A549 (cell line): ENCODE results near the gene DUS4L. TPM values are rescaled to one million over a fixed set of nuclear protein-coding genes. Genes with fewer than 3 reads are reported as not detected.

Experiments
- ATAC-seq, 2 experiments: fragments of 200-7000 bp in 1 of 2; fragments of >200 bp in 1 of 2; cut with Nextera tagmentation in 1 of 2; cut with Tn5 transposase in 1 of 2; 3 replicates each; pipeline versions ENCODE4 v1.8.0 to v1.9.1; 2018 to 2020; ENCODE audit warnings: mild to moderate bottlenecking in 1 of 2, moderate library complexity in 1 of 2
- CTCF ChIA-PET: fragments of 300-600 bp; sonication (Branson Sonifier 250); formaldehyde crosslinking; extraction: SDS; loops from one replicate; lab custom pipeline; 2021; ENCODE audit warnings: antibody characterized with exemption, inconsistent platforms; lab: Yijun Ruan, JAX
- POLR2A ChIA-PET: fragments of 350-600 bp; formaldehyde crosslinking; extraction: SDS; loops from one replicate; lab custom pipeline; 2021; ENCODE audit warnings: antibody characterized with exemption, inconsistent platforms; lab: Yijun Ruan, JAX
- DNase-seq, 2 experiments: peaks; one replicate each; pipeline versions ENCODE4 v3.0.0 to v3.0.0-alpha.2; 2011 to 2016; ENCODE audit warnings: low read depth in 1 of 2, low spot score in 1 of 2
- FAIRE-seq: peaks from 2 replicates; lab custom pipeline; 2011; peaks lifted over from hg19 to GRCh38; lab: Jason Lieb, UNC
- H3K27ac ChIP-seq, 2 experiments: fragments of >200 bp; sonication (Bioruptor Twin); formaldehyde crosslinking; 3 replicates each; pipeline ENCODE4 v1.5.1; 2016 to 2017
- H3K4me1 ChIP-seq: fragments of >200 bp; sonication (Bioruptor Twin); formaldehyde crosslinking; 3 replicates; pipeline ENCODE4 v1.6.1; 2016
- H3K4me2 ChIP-seq: fragments of >200 bp; sonication (Bioruptor Twin); formaldehyde crosslinking; 3 replicates; pipeline ENCODE4 v1.6.1; 2016
- H3K4me3 ChIP-seq: fragments of >200 bp; sonication (Bioruptor Twin); formaldehyde crosslinking; 3 replicates; pipeline ENCODE4 v1.5.1; 2016
- H3K9me3 ChIP-seq: fragments of >200 bp; sonication (Bioruptor Twin); formaldehyde crosslinking; 3 replicates; pipeline ENCODE4 v1.6.1; 2016
- CHD4 ChIP-seq: fragments of 200-600 bp; sonication (generic); IDR thresholded peaks from 2 replicates; pipeline ENCODE4 v1.6.1; 2016; ENCODE audit warnings: antibody characterized with exemption, mild to moderate bottlenecking, borderline replicate concordance
- EP300 ChIP-seq, 2 experiments: fragments of >200 bp; sonication (Bioruptor Twin); formaldehyde crosslinking; IDR thresholded peaks; 2 replicates in 1 of 2; 3 replicates in 1 of 2; pipeline ENCODE4 v1.6.1; 2016 to 2017
- FOSL2 ChIP-seq, 2 experiments: fragments of 450-650 bp in 1 of 2; fragments of >200 bp in 1 of 2; sonication (Bioruptor Twin) in 1 of 2; formaldehyde crosslinking; IDR thresholded peaks; 2 replicates each; pipeline versions ENCODE4 v1.5.0 to v1.6.1; 2016 to 2020; ENCODE audit warnings: mild to moderate bottlenecking in 1 of 2, moderate library complexity in 1 of 2
- HOXA7 ChIP-seq: fragments of 250-450 bp; sonication (Bioruptor Pico); IDR thresholded peaks from 2 replicates; pipeline ENCODE4 v1.5.0; 2020; ENCODE audit warnings: mild to moderate bottlenecking, moderate library complexity
- HOXB13 ChIP-seq: fragments of 250-450 bp; sonication (Bioruptor Pico); IDR thresholded peaks from 2 replicates; pipeline ENCODE4 v1.5.0; 2020; ENCODE audit warnings: low read depth, mild to moderate bottlenecking, moderate library complexity
- HOXB5 ChIP-seq: fragments of 250-450 bp; sonication (Bioruptor Pico); IDR thresholded peaks from 2 replicates; pipeline ENCODE4 v1.5.0; 2020; ENCODE audit warnings: mild to moderate bottlenecking, moderate library complexity
- KDM1A ChIP-seq: fragments of 200-600 bp; sonication (generic); IDR thresholded peaks from 2 replicates; pipeline ENCODE4 v1.6.1; 2016; ENCODE audit warnings: low read depth, mild to moderate bottlenecking
- MYC ChIP-seq: IDR thresholded peaks from 2 replicates; pipeline ENCODE4 v1.6.1; 2012; ENCODE audit warnings: mild to moderate bottlenecking, inconsistent platforms, low read length, improper control_type of control experiment, borderline replicate concordance
- POLR2AphosphoS2 ChIP-seq: conservative IDR thresholded peaks from 2 replicates; pipeline ENCODE4 v1.6.1; 2012; ENCODE audit warnings: low read length, improper control_type of control experiment, inconsistent platforms
- SMC3 ChIP-seq: fragments of >200 bp; sonication (Bioruptor Twin); formaldehyde crosslinking; IDR thresholded peaks from 3 replicates; pipeline ENCODE4 v1.6.1; 2018; ENCODE audit warnings: inconsistent platforms
- SREBF2 ChIP-seq: fragments of 450-650 bp; IDR thresholded peaks from 2 replicates; pipeline ENCODE4 v1.6.1; 2014; ENCODE audit warnings: mild to moderate bottlenecking, moderate library complexity
- WGBS: methylation state at CpG from one replicate; pipeline ENCODE4 v1.1.6; 2017; ENCODE audit errors: missing lambda C conversion rate; 5-methylcytosine and 5-hydroxymethylcytosine counted together
- polyA plus RNA-seq, 4 experiments: library from polyadenylated mRNA; depleted of rRNA in 3 of 4; stranded (reverse); fragments of >200 nt; fragmentation: RNase III in 1 of 4; extraction: RNeasy Plus Mini Kit Qiagen cat#74134 plus additional on column Dnase treatment in 1 of 4; gene quantifications; 2 replicates in 3 of 4; 3 replicates in 1 of 4; pipeline ENCODE4 v1.2.3, GENCODE V29; 2011 to 2017
- TF ChIP-seq, protein P1 (sequence below): fragments of 250-450 bp; sonication (Bioruptor Pico); IDR thresholded peaks from 2 replicates; pipeline ENCODE4 v1.5.0; 2021; ENCODE audit warnings: mild to moderate bottlenecking, moderate library complexity, borderline replicate concordance
- TF ChIP-seq, protein P2 (sequence below): fragments of 200-600 bp; sonication (generic); IDR thresholded peaks from 2 replicates; pipeline ENCODE4 v1.6.1; 2016; ENCODE audit warnings: antibody characterized with exemption, mild to moderate bottlenecking, moderate library complexity
- TF ChIP-seq, protein P3 (sequence below): fragments of 450-650 bp; IDR thresholded peaks from 2 replicates; pipeline ENCODE4 v1.6.1; 2014; ENCODE audit warnings: antibody characterized with exemption
- TF ChIP-seq, protein P4 (sequence below): fragments of >200 bp; sonication (Bioruptor Twin); formaldehyde crosslinking; IDR thresholded peaks from 3 replicates; pipeline ENCODE4 v1.6.1; 2016
- TF ChIP-seq, protein P5 (sequence below): IDR thresholded peaks from 2 replicates; pipeline ENCODE4 v1.6.1; 2012

Gene DUS4L
- polyA plus RNA-seq, 2 of the 4 experiments (the other 2 are of a cell fraction), result 10.1 to 17.4 TPM

DNA sequence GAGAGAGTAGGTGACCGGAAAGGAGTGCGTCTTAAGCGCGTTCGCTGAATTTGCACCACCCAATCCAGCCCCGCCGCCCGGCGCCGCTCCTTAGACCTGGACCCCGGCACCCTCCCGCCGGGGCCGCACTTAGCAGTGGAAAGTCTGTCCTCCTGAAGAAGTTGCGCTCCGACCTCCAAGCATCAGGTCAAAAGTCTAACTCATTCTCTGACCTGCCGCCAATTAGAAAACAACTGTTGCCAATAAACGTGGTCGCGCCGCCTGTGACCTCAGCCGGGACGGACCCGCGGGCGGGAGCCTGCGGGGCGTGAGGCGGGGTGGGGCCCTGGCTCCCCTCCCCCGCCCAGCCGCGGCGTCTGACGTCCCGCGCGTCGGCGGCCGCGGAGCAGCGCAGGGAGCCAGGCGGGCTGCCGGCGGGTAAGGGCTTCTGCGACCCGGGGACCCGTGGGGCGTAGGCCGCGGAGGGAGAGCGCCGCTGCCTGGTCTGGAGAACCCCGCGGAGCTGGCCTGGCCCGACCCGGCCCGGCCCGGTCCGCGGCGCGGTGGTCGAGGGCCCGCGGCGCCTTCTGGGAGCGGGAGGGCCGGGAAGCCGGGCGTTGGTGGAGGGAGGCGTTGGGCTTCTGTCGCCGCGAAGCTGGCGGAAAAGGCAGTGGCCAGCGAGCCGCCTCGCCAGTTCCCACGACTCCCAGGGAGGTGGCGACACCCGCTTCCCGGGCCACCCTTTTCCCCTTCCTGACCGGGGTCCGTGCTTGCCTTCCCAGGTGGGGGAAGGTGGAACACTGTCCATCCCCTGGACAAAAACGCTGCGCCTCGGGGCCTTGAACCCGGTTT lies 16.3 kb downstream of the DUS4L start, which contains the start of gene BCAP29 (continued):
- TF ChIP-seq HOXB5 (CRISPR knock-in tag), result peak; percentile 61; the same call in 1 of the 2 replicates

DNA sequence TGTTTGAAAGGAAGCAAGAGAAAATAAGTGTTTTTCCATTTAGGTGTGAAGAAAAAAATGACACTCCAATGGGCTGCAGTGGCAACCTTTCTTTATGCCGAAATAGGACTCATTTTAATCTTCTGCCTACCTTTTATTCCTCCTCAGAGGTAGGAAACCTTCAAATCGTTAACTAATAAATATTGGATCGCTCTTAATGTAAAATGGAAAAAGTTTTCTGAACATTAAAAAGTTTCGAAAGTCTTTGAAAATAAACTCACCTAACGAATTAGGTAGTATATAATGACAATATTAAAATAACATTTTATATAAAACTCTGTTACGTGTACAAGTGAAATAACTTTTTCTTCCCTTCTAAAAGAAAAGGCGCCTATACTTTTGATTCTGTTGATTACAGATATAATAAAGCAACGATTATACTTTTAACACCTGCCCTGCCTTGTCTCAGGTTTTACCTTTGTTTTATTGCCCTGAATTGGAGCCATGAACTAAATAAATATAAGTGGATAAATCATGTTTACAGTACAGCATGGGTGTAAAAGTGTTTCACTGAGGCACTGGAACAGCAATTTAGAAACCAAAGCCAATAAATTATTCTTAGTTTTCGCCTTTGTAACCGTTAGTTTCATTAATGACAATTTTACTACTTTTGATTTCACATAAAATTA lies 17.1 kb downstream of the DUS4L start:
- WGBS, result 24% methylated on average over 10 of the region's 10 CpGs
- ATAC-seq (no peak), FAIRE-seq (no peak), DNase-seq (no peak)
- H3K4me3 ChIP-seq, result peak overlapping the region; percentile 71
- ChIA-PET POLR2A (interaction anchor here (0.6 to 1.7 kb wide), 4 partner anchors 14 to 162 kb away, joined by 3 to 16 read pairs (median 4); partner anchors contain the start of genes COG5 and DUS4L), CTCF (interaction anchor here (1.1 kb wide), 1 partner anchor 14 kb away, joined by 3 read pairs; no protein-coding TSS in a partner anchor)
- H3K4me1 ChIP-seq, result peaks cover 12% of the 10 kb centered on the region; the same call in 2 of the 3 replicates
- H3K4me2 ChIP-seq, result peak overlapping the region; percentile 80
- peak overlapping the region; percentile 96 to 98 for H3K27ac ChIP-seq
- H3K9me3 ChIP-seq, result no peaks in the 10 kb centered on the region
- TF ChIP-seq, protein P1, sequence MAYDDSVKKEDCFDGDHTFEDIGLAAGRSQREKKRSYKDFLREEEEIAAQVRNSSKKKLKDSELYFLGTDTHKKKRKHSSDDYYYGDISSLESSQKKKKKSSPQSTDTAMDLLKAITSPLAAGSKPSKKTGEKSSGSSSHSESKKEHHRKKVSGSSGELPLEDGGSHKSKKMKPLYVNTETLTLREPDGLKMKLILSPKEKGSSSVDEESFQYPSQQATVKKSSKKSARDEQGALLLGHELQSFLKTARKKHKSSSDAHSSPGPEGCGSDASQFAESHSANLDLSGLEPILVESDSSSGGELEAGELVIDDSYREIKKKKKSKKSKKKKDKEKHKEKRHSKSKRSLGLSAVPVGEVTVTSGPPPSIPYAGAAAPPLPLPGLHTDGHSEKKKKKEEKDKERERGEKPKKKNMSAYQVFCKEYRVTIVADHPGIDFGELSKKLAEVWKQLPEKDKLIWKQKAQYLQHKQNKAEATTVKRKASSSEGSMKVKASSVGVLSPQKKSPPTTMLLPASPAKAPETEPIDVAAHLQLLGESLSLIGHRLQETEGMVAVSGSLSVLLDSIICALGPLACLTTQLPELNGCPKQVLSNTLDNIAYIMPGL (CRISPR knock-in tag), result no peak
- TF ChIP-seq POLR2AphosphoS2 (no peak), MYC (no peak), HOXA7 (CRISPR knock-in tag) (no peak), FOSL2 (IDR thresholded peaks at IDR 0.05) (no peak), FOSL2 (CRISPR knock-in tag; IDR thresholded peaks at IDR 0.05) (no peak), EP300 (IDR thresholded peaks at IDR 0.05) (no peak), HOXB13 (CRISPR knock-in tag) (no peak), SREBF2 (no peak), SMC3 (no peak), KDM1A (no peak), CHD4 (no peak)
- TF ChIP-seq, protein P2, sequence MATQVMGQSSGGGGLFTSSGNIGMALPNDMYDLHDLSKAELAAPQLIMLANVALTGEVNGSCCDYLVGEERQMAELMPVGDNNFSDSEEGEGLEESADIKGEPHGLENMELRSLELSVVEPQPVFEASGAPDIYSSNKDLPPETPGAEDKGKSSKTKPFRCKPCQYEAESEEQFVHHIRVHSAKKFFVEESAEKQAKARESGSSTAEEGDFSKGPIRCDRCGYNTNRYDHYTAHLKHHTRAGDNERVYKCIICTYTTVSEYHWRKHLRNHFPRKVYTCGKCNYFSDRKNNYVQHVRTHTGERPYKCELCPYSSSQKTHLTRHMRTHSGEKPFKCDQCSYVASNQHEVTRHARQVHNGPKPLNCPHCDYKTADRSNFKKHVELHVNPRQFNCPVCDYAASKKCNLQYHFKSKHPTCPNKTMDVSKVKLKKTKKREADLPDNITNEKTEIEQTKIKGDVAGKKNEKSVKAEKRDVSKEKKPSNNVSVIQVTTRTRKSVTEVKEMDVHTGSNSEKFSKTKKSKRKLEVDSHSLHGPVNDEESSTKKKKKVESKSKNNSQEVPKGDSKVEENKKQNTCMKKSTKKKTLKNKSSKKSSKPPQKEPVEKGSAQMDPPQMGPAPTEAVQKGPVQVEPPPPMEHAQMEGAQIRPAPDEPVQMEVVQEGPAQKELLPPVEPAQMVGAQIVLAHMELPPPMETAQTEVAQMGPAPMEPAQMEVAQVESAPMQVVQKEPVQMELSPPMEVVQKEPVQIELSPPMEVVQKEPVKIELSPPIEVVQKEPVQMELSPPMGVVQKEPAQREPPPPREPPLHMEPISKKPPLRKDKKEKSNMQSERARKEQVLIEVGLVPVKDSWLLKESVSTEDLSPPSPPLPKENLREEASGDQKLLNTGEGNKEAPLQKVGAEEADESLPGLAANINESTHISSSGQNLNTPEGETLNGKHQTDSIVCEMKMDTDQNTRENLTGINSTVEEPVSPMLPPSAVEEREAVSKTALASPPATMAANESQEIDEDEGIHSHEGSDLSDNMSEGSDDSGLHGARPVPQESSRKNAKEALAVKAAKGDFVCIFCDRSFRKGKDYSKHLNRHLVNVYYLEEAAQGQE, result no peak
- TF ChIP-seq, protein P3, sequence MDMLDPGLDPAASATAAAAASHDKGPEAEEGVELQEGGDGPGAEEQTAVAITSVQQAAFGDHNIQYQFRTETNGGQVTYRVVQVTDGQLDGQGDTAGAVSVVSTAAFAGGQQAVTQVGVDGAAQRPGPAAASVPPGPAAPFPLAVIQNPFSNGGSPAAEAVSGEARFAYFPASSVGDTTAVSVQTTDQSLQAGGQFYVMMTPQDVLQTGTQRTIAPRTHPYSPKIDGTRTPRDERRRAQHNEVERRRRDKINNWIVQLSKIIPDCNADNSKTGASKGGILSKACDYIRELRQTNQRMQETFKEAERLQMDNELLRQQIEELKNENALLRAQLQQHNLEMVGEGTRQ, result no peak
- TF ChIP-seq, protein P4, sequence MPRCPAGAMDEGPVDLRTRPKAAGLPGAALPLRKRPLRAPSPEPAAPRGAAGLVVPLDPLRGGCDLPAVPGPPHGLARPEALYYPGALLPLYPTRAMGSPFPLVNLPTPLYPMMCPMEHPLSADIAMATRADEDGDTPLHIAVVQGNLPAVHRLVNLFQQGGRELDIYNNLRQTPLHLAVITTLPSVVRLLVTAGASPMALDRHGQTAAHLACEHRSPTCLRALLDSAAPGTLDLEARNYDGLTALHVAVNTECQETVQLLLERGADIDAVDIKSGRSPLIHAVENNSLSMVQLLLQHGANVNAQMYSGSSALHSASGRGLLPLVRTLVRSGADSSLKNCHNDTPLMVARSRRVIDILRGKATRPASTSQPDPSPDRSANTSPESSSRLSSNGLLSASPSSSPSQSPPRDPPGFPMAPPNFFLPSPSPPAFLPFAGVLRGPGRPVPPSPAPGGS, result no peak
- TF ChIP-seq, protein P5, sequence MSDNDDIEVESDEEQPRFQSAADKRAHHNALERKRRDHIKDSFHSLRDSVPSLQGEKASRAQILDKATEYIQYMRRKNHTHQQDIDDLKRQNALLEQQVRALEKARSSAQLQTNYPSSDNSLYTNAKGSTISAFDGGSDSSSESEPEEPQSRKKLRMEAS, result no peak
